HepG2 (cell line): ENCODE measurements around the gene PCBP1. TPM values are rescaled to one million over a fixed set of nuclear protein-coding genes. Genes with fewer than 3 reads are reported as not detected.

Experiments used
- ATF6 ChIP-seq: sonication (generic); formaldehyde crosslinking; conservative IDR thresholded peaks from 2 replicates; pipeline ENCODE4 v1.4.0; 2020; ENCODE audit warnings: missing genetic modification reagents
- HNRNPLL ChIP-seq: fragments of 200-400 bp; formaldehyde crosslinking; IDR thresholded peaks from 2 replicates; pipeline ENCODE4 v1.6.1; 2017; ENCODE audit warnings: mild to moderate bottlenecking, low read depth, low read length; ENCODE audit not compliant: poor library complexity, severe bottlenecking
- STAT6 ChIP-seq: sonication (generic); formaldehyde crosslinking; IDR thresholded peaks from 2 replicates; pipeline ENCODE4 v1.4.0; 2020; ENCODE audit warnings: missing genetic modification reagents, mild to moderate bottlenecking, borderline replicate concordance
- TERF1 ChIP-seq: sonication (generic); formaldehyde crosslinking; IDR thresholded peaks from 2 replicates; pipeline ENCODE4 v1.8.0; 2022; ENCODE audit warnings: mild to moderate bottlenecking, missing genetic modification reagents, moderate library complexity
- TFDP1 ChIP-seq: IDR thresholded peaks from 2 replicates; pipeline ENCODE4 v1.6.1; 2016; ENCODE audit warnings: missing compliant biosample characterization, missing genetic modification reagents, borderline replicate concordance
- ZMYM2 ChIP-seq: sonication (generic); formaldehyde crosslinking; IDR thresholded peaks from 2 replicates; pipeline ENCODE4 v1.8.0; 2022; ENCODE audit warnings: mild to moderate bottlenecking, missing genetic modification reagents
- ZNF17 ChIP-seq: sonication (generic); formaldehyde crosslinking; IDR thresholded peaks from 2 replicates; pipeline ENCODE4 v1.5.0; 2020; ENCODE audit warnings: mild to moderate bottlenecking, missing genetic modification reagents
- ZNF263 ChIP-seq: sonication (generic); formaldehyde crosslinking; IDR thresholded peaks from 2 replicates; pipeline ENCODE4 v1.4.0; 2020; ENCODE audit warnings: missing genetic modification reagents
- ZNF3 ChIP-seq: IDR thresholded peaks from 2 replicates; pipeline ENCODE4 v1.7.0; 2017; ENCODE audit warnings: inconsistent platforms
- ZNF33B ChIP-seq: sonication (generic); formaldehyde crosslinking; IDR thresholded peaks from 2 replicates; pipeline ENCODE4 v1.5.1; 2020; ENCODE audit warnings: mild to moderate bottlenecking, missing genetic modification reagents
- ZNF563 ChIP-seq: sonication (generic); formaldehyde crosslinking; IDR thresholded peaks from 2 replicates; pipeline ENCODE4 v1.8.0; 2022; ENCODE audit warnings: mild to moderate bottlenecking, moderate library complexity, missing genetic modification reagents
- ZNF660 ChIP-seq: sonication (generic); formaldehyde crosslinking; IDR thresholded peaks from 2 replicates; pipeline ENCODE4 v1.5.1; 2020; ENCODE audit warnings: mild to moderate bottlenecking, low read depth, missing genetic modification reagents, borderline replicate concordance
- polyA plus RNA-seq, 8 experiments: library from polyadenylated mRNA; depleted of rRNA in 3 of 8; stranded (reverse) in 7 of 8; unstranded in 1 of 8; fragments of >200 nt; fragmentation: Illumina TruSeq in 4 of 8; extraction: Trizol in 4 of 8; gene quantifications; 2 replicates each; pipeline versions ENCODE4 v1.2.1 to v1.2.3, GENCODE V29; 2011 to 2016; ENCODE audit warnings: low read depth in 4 of 8, missing spikeins in 1 of 8, mixed read lengths in 1 of 8; ENCODE audit not compliant: insufficient read depth in 1 of 8
- total RNA-seq, 5 experiments: library from RNA; depleted of rRNA; stranded (reverse); fragments of >200 nt; fragmentation: Illumina TruSeq; extraction: Trizol; gene quantifications; 2 replicates each; pipeline ENCODE4 v1.2.3, GENCODE V29; 2016; ENCODE audit warnings: low read depth in 1 of 5

Gene PCBP1
- total and polyA plus RNA-seq, 2 of the 13 experiments (the other 11 are each of a cell fraction or from before 2014, with no cell fraction given), result 32.0 to 137 TPM

GRCh38 chr2:70104231-70105111 is 17.2 kb downstream of the PCBP1 start (continued):
- no peak; the same call in 1 of the 2 replicates for TF ChIP-seq ATF6
- TF ChIP-seq ZNF17 (CRISPR knock-in tag), result no peak
- 0 out of 2 replicates have a peak, but pooled peaks have one; percentile 36 for TF ChIP-seq STAT6
- TF ChIP-seq ZNF3 (CRISPR knock-in tag), result 0 out of 2 replicates have a peak, but pooled peaks have one; percentile 16
- TF ChIP-seq ZNF563, result no peak
- TF ChIP-seq ZNF660 (CRISPR knock-in tag), result no peak
- TF ChIP-seq ZNF263 (CRISPR knock-in tag), result no peak
- TF ChIP-seq ZMYM2, result no peak
- TF ChIP-seq TFDP1 (CRISPR knock-in tag), result no peak
- no peak for TF ChIP-seq ZNF33B (CRISPR knock-in tag)
- no peak for TF ChIP-seq TERF1 (CRISPR knock-in tag)
- TF ChIP-seq HNRNPLL, result no peak
